Right renal cortex interstitium (tissue), 3 donors: ENCODE data around the gene CD47. TPM values are rescaled to one million over a fixed set of nuclear protein-coding genes. Genes with fewer than 3 reads are reported as not detected.

Source experiments
- DNase-seq, 3 donors: peaks; one replicate each; pipeline ENCODE4 v3.0.0-alpha.2; 2013; ENCODE audit warnings: low read depth in 3 of 3, low spot score in 2 of 3
- polyA plus RNA-seq, 3 donors: library from polyadenylated mRNA; unstranded; fragments of 120-200 nt; gene quantifications; one replicate each; pipeline ENCODE4 v1.2.1, GENCODE V29; 2013; ENCODE audit not compliant: insufficient read length in 3 of 3

Gene CD47
- polyA plus RNA-seq, 3 donors: 63.8 to 72.7 (median 72.0) TPM

DNA sequence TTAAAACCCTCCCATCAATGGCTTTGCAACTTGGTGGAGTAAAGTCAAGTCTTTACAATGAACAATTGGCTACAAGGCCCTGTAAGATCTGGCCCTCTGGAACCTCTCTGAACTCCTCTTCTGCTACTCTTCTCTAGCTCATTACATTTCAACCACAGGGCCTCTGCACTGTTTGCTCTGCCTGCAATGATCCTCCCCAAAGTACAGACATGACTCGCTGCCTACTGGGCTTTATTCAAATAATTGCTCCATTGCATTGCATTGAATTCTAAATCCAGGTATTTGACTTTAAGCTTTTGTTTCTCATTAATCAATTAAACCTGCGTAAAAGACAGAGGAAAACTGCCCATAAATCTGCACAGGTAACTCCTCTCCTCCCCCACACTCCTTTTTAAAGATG is 96.7 kb downstream of the CD47 start:
- DNase-seq: no peak

DNA sequence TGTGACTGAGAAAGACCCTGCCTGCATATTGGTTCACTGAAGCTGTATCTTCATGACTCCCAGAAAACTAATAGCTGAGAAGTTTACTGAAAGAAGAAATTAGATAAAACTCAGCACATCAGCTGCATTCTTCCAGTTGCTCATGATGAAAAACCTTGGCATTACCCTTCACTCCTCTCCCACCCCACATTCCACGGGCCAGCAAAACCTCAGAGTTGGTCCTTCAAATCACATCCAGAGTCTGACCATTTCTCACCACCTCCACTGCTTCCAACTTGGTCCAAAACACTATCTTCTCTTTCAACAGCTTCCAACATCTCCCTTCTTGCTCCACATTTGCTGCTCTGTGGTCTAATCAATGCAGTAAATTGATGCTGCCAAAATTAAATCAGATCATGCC is 97.1 kb downstream of the CD47 start:
- no peak for DNase-seq

Other genes starting within 250 kb of the CD47 start
- gene IFT57, start 131.4 kb upstream of the CD47 start, polyA plus RNA-seq: 100 to 1,000 TPM in 2 of 3 donors, 10 to 100 TPM in 1; 94.6 to 105 (median 102) TPM
- gene HHLA2, start 205.5 kb upstream of the CD47 start, polyA plus RNA-seq: 10 to 100 TPM; 16.8 to 33.8 (median 18.3) TPM